Cardiac fibroblast (primary cell): ENCODE results near the gene APOB.

Experiments
- DNase-seq, 2 donors: peaks; one replicate each; pipeline versions ENCODE4 v3.0.0 to v3.0.0-alpha.2; 2010; ENCODE audit warnings: low read depth in 2 of 2
- H3K4me3 ChIP-seq, 2 donors: replicated peaks in 1 of 2; 1 replicate in 1 of 2; 2 replicates in 1 of 2; pipeline ENCODE4 v1.5.1; 2011; ENCODE audit warnings: low read depth in 2 of 2, low read length in 2 of 2, mild to moderate bottlenecking in 2 of 2, moderate library complexity in 1 of 2
- TF ChIP-seq, protein P1 (sequence below): IDR thresholded peaks from one replicate; pipeline ENCODE4 v1.5.1; 2011; ENCODE audit warnings: low read depth, mild to moderate bottlenecking, low read length, inconsistent platforms

APOB gene

DNA sequence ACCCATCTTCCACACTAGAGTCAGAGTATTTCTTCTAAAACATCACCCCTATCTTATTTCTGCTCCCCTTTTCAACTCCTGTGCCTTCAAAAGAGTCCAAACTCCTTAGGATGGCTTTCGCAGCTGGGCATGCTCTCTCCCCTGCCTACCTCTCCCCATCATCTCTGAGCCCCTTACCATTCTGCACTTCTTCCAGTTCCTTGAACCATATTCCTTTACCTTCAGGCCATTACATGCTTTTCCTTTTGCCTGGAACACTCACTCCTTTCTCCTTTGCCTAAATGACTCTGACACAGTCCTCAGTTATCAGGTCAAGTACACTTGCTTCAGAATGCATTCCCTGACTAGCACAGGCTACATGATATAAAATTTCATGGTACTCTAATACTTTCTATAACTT, 22.4 kb downstream of the APOB start:
- DNase-seq = no peak
- TF ChIP-seq, protein P1, sequence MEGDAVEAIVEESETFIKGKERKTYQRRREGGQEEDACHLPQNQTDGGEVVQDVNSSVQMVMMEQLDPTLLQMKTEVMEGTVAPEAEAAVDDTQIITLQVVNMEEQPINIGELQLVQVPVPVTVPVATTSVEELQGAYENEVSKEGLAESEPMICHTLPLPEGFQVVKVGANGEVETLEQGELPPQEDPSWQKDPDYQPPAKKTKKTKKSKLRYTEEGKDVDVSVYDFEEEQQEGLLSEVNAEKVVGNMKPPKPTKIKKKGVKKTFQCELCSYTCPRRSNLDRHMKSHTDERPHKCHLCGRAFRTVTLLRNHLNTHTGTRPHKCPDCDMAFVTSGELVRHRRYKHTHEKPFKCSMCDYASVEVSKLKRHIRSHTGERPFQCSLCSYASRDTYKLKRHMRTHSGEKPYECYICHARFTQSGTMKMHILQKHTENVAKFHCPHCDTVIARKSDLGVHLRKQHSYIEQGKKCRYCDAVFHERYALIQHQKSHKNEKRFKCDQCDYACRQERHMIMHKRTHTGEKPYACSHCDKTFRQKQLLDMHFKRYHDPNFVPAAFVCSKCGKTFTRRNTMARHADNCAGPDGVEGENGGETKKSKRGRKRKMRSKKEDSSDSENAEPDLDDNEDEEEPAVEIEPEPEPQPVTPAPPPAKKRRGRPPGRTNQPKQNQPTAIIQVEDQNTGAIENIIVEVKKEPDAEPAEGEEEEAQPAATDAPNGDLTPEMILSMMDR = no peak
- H3K4me3 ChIP-seq = no peak overlapping the region

- TF ChIP-seq, protein P1 = no peak
Measured at GRCh38 chr2:21020668-21021288, 23.1 kb downstream of the APOB start.

GRCh38 chr2:21020031-21020667, 23.7 kb downstream of the APOB start:
- DNase-seq = no peak
- TF ChIP-seq, protein P1 = no peak
- H3K4me3 ChIP-seq = no peak overlapping the region

More at GRCh38 chr2:21020668-21021288, 23.1 kb downstream of the APOB start:
- no peak for DNase-seq
- H3K4me3 ChIP-seq = no peak overlapping the region

GRCh38 chr2:21019678-21020021, 24.2 kb downstream of the APOB start:
- no peak overlapping the region for H3K4me3 ChIP-seq
- DNase-seq = no peak
- TF ChIP-seq, protein P1 = no peak

- DNase-seq = no peak
- TF ChIP-seq, protein P1 = no peak
- no peak overlapping the region for H3K4me3 ChIP-seq
Measured at GRCh38 chr2:21019000-21019677, 24.7 kb downstream of the APOB start.

- H3K4me3 ChIP-seq = no peak overlapping the region
- DNase-seq = no peak
- TF ChIP-seq, protein P1 = no peak
Measured at GRCh38 chr2:21018290-21018689, 25.6 kb downstream of the APOB start.
